NCI-H1694 treated with DMSO at 0.1 percent for 48 hours (cell line): ENCODE results near the gene UST.

Experiments used
- DNase-seq: peaks from one replicate; lab custom pipeline; 2025; lab: John Stamatoyannopoulos, UW

Gene UST

GRCh38 chr6:148746363-148747144 lies at the start of gene UST:
Gene UST (plus strand): TSS chr6:148747030. CDS start chr6:148747431, 401 bp downstream.
- DNase-seq: no peak

- DNase-seq: no peak
Observed at GRCh38 chr6:148697895-148698440, 48.9 kb upstream of the UST start.

GRCh38 chr6:148698671-148699180 lies 48.1 kb upstream of the UST start:
- DNase-seq: no peak

- no peak for DNase-seq
Observed at GRCh38 chr6:148700047-148700715, 46.6 kb upstream of the UST start.

- no peak for DNase-seq
Observed at GRCh38 chr6:148700741-148701311, 46.0 kb upstream of the UST start.

- no peak for DNase-seq
Observed at GRCh38 chr6:148701375-148701774, 45.5 kb upstream of the UST start.

GRCh38 chr6:148703900-148704299 lies 42.9 kb upstream of the UST start:
- DNase-seq: no peak

GRCh38 chr6:148704400-148705246 lies 42.2 kb upstream of the UST start:
- no peak for DNase-seq

GRCh38 chr6:148708707-148709106 lies 38.1 kb upstream of the UST start:
- no peak for DNase-seq

- DNase-seq: no peak
Observed at GRCh38 chr6:148709577-148709976, 37.3 kb upstream of the UST start.

- DNase-seq: no peak
Observed at GRCh38 chr6:148711833-148712654, 34.8 kb upstream of the UST start.

GRCh38 chr6:148713033-148713738 lies 33.6 kb upstream of the UST start:
- DNase-seq: no peak

- no peak for DNase-seq
Observed at GRCh38 chr6:148713921-148714320, 32.9 kb upstream of the UST start.

- DNase-seq: no peak
Observed at GRCh38 chr6:148716811-148717210, 30.0 kb upstream of the UST start.

- DNase-seq: no peak
Observed at GRCh38 chr6:148720406-148720805, 26.4 kb upstream of the UST start.

- DNase-seq: no peak
Observed at GRCh38 chr6:148720897-148721296, 25.9 kb upstream of the UST start.

- DNase-seq: no peak
Observed at GRCh38 chr6:148723484-148723883, 23.3 kb upstream of the UST start.

GRCh38 chr6:148724428-148724827 lies 22.4 kb upstream of the UST start:
- DNase-seq: no peak

- no peak for DNase-seq
Observed at GRCh38 chr6:148727104-148727503, 19.7 kb upstream of the UST start.

GRCh38 chr6:148735989-148736388 lies 10.8 kb upstream of the UST start:
- DNase-seq: no peak
